Measurements from ENCODE around the gene DNAJB8.
A peak's percentile ranks its signal among the peaks of the same experiment; 100 is the strongest.

The DNAJB8 gene

DNA sequence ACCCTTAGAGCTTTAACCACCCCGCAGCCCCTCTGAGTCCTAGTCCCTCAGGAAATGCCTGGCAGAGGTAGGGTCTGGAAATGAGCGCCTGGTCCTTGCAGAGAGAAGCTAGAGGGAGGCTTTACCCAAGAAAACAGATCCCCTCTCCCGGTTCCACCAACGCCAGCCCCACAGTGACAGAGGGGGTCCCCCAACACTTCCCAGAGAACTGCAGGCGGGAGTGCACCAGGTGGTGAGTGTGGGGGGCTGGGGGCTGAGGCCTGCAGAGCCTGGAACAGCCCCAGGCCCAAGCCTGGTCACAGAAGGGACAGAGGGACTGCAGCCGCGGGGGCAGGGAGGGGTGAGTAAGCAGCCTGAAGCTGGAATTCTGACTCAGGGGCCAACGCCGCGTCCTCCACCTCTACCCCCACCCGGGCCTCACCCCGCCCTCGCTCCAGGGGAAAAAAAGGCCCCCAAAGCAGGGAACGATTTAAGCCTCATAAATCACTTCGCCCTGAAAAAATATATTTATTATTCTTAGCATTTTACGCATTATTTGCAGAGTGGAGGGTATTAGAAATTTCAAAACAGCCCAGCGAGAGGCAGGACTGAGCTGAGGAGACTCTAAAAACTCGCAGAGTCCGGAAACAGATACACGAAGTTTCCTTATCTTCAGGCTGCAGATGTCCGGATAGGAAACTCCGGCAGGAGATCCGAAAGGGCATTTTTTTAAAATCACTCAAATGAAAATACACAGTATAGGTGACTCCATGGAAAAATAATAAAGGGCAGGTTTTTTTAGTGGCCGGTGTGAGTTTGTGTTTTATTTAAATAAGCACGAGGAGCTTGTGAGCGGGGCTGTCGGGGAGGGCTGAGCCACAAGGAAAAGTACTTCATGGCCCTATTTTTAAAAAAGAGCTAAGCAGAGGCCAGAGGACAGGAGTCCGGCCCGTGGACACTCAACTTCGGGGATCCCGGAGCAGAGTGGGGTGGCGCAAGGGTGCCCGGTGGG, 16.3 kb upstream of the DNAJB8 start:
- no peak for DNase-seq

DNA sequence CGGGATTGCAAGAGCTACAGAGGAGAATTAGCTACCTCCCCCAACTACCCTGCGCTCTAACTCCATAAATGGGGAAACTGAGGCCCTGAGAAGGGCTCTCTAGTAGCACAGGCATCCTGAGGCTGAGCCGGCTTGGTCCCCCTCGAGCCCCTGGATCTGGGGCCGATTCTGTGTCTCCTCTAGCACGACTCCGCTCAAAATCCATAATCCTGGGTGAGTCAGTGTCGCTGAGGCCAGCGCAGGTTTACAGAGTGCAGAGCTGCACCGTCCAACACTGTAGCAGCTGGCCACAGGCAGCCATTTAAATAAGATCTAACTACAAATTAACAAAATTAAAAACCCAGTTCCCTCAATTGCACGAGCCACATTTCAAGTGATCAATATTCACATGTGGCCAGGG, 15.5 kb upstream of the DNAJB8 start:
- no peak for DNase-seq

DNA sequence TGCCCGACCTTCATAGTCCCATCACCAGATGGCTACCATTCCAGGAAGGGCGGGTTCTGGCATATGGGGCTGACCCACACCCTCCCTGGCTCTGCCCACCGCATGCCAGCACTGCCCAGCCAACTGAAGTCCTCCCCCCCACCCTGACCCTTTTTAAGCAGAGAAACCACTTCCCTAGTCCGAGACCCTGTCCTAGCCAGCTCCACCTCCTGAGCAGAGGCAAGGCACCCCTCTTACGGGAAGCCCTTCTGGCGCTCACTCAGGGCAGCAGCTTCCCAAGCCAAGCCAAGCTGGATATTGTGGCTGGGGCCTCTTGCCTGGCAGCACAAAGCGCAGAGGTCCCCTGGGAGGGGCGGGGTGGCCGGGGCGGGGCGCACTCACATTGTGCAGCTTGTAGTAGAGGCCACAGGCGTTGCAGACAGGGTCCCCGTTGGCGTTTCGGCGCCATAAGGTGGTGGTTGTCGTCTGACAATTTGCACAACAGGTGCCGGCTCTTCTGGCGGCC, 14.8 kb upstream of the DNAJB8 start:
- DNase-seq: peak; percentile 91

DNA sequence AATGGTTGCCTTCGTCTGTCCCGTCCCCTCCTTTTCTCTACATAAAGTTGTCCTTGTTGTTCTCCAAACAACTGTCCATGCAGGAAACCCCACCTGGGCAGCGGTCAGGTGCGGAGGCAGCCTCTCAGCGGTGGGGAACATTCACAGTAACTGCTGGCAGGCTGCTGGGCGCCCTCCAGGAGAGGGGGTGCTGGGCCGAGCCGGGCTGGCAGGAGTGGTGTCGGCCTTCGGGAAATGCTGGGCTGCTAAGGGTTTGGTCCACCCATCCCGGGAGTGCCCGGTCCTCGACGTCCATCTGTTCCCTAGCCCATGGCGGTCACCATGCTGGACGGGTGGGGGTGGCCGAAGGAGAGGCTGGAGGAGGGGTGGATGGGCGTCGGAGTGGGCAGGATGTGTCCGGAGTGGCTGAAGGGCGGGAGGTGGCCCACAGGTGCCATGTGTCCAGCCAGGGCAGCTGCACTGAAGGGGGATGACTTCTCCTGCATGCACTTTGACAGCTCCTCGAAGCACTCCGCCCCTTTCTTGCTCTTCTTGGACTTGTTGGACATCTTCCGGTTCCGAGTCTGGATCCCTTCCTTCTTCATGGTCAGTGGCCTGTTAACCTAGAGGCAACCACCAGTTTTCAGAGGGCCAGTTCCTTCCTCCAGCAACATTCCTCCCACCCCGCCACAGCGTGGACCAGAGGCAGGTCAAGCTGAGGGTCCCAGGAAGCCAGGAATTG, 14.2 kb upstream of the DNAJB8 start:
- DNase-seq: no peak

DNA sequence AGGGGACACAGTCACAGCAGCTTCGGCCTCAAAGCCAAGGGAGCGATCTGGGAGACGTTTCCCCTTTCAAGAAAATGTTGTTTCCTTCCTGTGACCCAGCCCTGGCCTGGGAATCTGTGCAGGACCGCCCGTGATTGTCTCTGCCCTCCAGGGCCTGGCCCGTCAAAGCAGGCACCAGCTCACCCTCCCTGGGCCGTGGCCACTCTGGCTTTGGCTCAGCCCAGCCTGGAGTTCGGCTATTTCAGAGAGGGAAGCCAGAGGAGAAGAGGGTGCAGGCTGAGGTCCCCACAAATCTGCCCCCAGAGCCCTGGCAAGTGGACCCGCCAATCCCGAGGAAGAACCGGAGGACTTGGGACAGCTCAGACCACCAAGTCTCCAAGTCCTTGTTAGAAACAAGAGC, 13.6 kb upstream of the DNAJB8 start:
- DNase-seq: no peak

DNA sequence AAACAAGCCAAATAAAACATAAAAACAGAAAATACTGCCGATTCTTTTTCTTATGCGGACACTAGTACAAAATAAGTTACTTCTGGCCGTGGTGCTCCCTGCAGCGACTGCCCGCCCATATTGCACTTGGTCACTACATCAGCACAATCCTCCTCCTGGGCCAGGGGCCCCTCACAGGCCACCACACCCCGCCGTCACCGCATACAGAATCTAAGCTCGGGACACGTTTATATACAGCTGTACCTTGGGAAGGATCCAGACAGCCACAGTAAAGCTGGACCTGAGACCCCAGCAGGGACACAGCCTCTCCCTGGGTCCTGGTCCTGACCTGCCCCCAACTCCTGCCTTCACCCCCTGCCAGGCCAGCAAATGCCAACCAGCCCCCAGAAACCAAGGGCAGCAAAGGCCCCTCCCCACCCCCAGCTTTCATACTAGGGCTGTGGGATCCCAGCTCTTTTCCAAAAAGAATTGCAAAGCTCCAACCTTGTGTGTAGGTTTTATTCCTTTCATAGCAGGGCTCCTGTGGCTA, 12.9 kb upstream of the DNAJB8 start:
- DNase-seq: no peak

DNA sequence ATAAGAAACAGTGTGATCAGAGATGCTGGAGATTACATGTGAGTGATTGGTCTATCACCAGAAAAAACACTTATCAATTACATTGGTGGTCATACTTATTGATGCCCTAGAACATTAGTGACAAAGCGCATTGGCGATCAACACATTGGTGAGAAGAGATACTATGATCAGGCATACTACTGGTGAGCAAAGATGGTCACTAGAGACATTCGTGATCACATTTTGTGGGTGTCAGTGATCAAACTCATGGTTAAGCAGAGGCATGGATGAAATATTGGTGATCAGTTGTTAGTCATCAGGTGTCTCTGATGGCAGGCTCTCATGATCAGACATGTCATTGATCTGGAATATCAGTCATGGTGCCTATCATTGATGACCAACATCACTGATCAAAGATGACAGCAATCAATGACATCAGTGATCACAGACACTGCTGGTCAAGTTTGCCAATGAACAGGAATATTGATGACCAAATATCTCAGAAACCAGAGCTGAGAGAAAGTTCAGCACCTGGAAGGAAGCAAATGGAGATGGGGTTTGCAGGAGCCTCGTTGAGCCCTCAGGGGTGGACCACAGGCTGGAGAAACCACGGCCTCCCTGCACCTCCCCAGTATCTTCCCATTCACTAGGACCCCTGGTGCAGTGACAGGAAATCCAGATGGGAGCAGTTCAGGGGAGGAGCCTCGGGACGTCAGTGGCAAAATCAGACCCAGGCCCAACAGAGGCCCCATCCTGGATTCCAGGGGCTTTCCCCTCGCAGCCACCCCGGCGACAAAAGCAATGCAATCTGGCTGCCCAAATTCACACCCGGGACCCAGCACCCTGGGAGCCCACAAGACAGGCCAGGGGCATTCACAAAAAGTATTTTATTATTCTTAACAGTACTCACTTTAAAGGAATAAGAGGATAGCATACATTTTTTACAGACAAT, 12.2 kb upstream of the DNAJB8 start:
- DNase-seq: no peak

DNA sequence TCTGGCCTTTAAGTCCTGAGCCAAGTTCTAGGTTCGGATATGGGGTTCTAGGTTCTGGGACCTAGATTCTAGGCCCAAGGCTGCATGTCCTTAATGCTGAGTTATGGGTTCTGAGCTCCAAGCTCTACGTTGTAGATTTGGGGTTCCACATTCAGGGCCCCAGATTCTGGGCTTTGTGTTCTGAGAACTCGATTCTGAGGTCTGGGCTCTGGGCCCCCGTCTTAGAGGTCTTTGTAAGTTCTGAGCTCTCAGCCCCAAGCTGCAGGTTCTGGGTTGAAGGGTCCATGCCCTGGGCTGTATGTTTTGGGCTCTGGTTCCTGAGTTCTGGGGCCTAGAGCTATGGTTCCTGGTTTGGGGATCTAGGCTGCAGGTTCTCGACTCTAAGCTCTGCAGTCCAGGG, 10.0 kb upstream of the DNAJB8 start:
- no peak for DNase-seq

DNA sequence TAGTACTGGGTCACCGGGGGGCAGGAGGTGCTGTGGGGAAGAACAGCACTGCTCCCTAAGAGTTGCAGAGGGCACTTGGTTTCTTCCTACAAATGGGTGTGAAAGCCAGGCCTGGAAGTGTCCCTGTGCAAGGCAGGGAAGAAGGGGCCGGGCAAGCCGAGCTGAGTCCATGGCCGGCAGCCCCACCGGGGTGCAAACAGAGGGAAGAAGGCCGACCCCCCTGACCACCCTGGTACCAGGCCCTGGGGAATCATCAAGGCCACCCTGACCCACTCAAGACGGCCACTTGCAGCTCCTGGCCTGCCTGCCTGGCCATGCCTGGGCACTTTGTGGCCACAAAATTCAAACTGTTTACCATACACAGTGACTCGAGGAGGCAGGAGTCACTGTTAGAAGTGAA, 8.7 kb upstream of the DNAJB8 start:
- DNase-seq: no peak

DNA sequence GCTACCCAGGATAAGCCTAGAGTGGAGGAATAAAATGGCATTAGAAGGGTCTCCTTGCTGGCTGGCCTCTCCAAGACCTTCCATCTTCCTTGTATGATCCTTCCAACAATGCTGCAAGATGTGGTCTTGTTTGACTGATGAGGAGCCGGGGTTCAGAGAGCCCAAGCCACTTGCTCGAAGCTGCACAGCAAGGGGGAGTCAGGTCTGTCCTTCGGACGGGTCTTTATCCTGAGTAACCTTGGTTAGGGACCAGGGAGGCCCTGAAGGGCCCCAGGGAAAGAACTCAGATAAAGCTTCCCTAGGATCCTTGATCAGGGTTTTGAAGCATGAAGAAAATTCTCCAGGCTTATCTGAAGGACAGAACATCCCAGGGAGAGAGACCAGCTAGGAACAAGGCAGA, 7.0 kb upstream of the DNAJB8 start:
- DNase-seq: no peak

DNA sequence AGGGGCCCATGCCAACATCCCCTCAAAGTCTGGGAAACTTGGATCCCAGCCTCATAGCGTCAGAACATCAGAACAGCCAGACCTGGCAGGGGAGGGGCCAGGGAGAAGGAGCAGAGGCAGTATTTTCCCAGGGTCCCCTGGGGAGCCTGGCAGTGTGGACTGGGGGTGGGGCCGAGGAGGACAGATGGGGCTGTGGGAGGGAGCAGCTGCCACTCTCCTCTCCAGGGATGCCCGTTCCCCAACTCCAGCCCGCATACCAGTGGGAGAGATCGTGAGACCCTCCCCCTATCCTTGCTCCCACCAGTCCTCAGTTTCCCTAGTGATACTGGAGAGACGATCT, 6.5 kb upstream of the DNAJB8 start:
- DNase-seq: peak; percentile 97

DNA sequence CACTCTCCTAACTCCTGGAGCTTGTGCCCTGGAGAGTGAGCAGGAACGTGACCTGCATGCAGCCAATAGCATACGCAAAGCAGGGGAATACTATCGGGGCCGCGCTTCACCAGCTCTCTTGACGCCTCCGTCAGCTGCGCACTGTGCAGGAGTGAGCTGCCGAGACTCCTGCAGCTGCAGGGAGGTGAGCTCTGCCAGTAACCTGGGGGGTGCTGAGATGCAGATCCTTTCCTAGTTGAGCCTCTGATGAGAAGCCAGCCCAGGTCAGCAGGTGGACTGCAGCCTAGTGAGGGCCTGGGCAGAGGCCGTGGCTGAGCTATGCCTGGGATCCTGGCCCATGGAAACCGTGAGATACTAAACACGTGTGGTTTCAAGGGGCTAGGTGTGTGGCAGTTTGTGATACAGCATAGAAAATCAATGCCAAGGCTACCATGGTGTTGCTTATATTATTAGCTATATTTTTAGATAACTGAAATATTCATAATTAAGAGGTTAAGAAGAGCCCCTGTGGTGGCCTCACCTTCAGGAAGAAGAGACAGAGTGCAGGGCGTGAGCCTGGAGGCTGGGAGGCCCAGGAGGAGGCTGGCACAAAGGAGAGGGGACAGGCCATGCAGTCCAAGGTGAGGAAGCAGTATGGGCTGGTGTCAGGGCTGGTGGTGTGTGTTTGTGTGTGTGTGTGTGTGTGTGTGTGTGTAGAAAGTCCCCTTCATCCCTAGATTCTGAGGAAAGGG, 5.9 kb upstream of the DNAJB8 start:
- DNase-seq: no peak

DNA sequence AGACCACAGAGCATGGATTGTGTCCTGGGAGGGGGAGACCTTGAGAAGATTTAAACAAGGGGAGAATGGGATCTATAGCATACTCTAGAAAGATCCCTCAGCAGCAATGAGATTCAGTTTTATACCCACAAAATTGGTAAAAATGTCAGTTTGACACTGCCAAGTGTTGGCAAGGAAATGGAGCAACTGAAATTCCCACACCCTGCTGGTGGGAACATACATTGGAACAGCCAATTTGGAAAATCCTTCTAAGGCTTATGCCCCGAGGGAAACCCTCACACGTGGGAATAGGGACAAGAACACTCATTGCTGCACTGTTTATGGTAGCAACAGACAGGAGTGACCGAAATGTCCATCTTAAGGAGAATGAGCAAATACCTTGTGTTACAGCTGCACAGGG, 5.0 kb upstream of the DNAJB8 start:
- DNase-seq: no peak

DNA sequence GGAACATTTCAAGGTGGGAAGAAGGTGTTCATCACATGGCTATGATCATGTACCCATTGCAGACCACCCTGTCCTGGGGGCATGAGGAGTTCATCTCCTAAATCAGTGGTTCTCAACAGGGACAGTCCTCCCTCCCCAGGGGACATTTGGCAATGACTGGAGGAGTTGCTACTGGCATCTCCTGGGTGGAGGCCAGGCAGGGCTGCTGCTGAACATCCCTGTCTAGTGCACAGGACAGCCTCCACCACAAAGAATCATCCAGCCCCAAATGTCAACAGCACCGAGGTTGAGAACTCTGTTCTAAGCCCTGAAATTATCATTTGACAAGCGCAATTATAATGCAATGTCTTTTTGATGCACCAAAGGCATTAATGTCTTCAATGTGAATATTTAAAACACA, 4.4 kb upstream of the DNAJB8 start:
- DNase-seq: no peak

DNA sequence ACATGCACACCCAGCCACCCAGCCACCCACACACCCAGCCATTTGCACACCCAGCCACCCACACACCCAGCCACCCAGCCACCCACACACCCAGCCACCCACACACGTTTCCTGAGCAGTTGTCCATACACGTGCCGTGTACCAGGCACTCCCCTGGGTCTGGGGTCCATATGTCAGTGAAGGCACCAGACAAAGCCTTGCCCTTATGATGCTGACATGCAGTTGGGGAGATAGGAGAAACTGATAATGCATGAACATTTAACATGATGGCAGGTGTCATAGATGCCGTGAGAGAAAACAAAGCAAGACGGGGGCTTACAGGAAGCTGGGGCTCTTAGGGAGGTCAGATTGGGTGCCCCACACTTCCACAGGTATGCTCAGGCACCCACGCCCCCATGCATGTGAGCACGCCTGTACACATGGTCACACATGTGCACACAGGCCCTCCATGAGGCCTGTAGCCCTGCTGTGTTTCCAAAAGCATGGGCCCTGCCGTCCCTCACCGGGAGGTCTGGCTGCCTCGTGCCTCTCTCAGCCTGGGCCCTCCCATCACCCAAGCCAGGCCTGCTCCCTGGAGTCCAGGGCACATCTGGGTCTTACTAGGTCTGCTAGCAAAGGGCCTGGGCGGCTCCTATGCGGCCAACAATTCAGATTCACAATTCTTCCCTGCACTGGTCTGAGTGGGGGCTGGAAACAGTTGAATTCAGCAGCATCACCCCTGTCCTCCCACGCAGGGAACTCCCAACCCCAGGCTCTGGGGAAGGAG, 3.6 kb upstream of the DNAJB8 start:
- DNase-seq: peak; percentile 10

DNA sequence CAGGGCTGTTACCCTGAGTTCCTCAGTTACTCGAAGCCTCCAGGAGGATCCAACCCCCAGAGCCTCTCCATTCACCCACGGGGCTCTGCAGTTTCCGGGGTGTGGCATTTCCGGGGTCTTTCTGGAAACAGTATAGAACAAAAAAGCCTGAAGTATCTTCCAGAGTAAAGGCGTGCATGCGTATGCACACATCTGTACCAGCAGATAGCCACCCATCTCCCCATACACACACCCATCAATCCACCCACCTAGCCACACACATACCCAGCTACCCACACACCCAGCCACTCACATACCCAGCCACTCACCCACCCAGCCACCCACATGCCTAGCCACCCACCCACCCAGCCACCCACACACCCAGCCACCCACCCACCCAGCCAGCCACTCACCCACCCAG, 2.9 kb upstream of the DNAJB8 start:
- DNase-seq: no peak

DNA sequence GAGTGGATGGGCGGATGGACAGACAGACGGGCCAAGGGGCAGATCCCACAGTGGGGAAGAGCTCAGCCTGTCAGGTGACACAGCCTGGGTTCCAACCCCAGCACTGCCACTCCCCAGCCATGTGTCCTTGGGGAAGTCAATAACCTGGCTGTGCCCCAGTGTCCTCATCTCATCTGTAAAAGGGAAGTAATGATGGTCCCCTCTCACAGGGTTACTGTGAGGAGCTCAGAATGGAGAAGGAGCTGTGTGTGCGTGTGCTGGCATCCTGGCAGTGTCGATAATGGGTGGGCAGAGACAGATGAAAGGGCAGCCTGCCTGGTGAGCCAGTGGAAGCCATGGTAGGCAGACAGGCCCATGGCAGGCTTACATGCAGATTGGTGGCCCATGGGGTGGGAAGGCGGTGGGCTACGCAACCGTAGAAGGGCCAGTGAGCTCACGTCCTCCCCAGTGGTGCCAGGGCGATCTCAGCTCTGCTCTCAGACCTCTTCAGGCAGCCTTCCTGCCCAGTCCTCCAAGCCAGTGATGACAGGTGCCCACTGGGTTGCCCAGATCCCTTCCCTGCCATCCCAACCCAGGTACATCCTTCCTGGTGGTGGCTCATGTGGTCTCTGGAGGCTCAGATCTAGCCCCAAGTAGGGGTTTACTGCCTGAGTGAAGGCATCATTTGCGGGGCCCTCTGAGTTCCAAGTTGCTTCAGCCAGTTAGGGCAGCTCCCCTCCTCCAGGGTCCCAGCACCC, 2.3 kb upstream of the DNAJB8 start:
- no peak for DNase-seq

DNA sequence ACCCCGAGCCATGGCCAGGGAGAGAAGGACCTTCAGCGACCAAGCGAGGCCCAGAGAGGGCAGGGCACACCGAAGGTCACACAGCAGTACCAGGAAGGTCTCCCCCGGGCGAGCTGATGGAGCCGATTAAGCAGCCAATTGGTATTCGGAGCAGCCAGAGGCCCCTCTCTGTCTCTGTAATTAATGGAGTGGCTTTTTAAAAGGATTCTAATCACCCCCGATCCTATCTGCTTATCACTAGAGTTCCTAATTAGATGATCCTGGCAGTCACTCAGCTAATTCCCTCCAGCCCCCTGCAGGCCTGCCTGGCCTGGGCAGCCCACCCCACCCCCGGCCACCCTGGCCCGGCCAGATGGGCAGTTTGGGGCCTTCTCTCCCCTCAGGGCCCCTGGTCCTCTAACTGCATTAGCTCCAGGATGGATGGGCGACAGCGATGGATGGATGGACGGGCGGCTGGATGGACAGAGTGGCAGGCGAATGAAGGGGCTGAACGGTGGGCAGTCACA, 1.6 kb upstream of the DNAJB8 start:
- no peak for DNase-seq

DNA sequence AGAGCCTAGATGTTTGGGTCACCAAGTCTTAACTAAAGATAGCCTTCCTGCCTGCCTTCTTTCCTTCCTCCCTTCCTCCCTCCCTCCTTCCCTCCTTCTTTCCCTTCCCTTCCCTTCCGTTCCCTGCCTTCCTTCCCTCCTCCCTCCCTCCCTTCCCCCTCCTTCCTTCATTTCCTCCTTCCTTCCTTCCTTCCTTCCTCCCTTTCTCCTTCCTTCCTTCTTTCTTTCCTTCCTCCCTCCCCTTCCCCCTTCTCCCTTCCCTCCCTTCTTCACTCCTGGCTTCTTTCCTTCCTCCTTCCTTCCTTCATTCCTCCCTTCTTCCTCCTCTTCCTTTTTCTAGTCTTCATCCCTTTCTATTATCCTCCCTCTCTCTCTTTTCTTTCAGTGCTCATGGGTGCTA, 2.0 kb downstream of the DNAJB8 start:
- no peak for DNase-seq

DNA sequence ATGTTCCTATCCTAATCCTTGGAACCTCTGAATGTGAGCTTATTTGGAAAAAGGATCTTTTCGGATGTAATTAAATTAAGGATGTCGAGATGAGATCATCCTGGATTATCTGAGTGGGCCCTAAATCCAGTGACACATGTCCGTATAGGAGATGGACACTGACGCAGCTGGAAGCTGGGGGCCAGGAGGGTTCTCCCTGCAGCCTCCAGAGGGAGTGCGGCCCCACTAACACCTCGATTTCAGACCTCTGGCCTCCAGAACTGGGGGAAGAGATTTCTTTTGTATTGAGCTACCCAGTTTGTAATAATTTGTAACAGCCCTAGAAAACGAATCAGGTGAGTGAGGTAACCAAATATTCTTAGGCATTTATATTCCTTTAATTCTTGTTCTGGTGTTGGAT, 2.5 kb downstream of the DNAJB8 start:
- DNase-seq: no peak
